Naive thymus-derived CD4-positive, alpha-beta T cell (primary cell): Measurements from ENCODE around the gene PACRG. TPM values are rescaled to one million over a fixed set of nuclear protein-coding genes. Genes with fewer than 3 reads are reported as not detected.

Experiments
- ATAC-seq: fragments of 150-1000 bp; cut with Tn5 transposase; 2 replicates; pipeline ENCODE4 v1.10.0; 2021; ENCODE audit warnings: mild to moderate bottlenecking, moderate library complexity
- CTCF ChIA-PET: fragments of 350-600 bp; sonication (Branson Sonifier 250); formaldehyde crosslinking; loops from one replicate; lab custom pipeline; 2021; ENCODE audit warnings: antibody characterized with exemption; lab: Charles Lee
- POLR2A ChIA-PET: fragments of 350-600 bp; sonication (Branson Sonifier 250); formaldehyde crosslinking; loops from one replicate; lab custom pipeline; 2021; ENCODE audit warnings: antibody characterized with exemption, inconsistent platforms; lab: Charles Lee
- DNase-seq, 9 donors: peaks; one replicate each; pipeline versions ENCODE4 v3.0.0 to v3.0.0-alpha.2; 2020 to 2022; ENCODE audit warnings: mixed read lengths in 1 of 9
- H3K27ac ChIP-seq: one replicate; pipeline ENCODE4 v1.7.0; 2013; ENCODE audit warnings: mild to moderate bottlenecking, low read depth, low read length, moderate library complexity
- H3K27me3 ChIP-seq, 2 donors: one replicate each; pipeline ENCODE4 v1.7.0; 2013; ENCODE audit warnings: low read length in 2 of 2, mild to moderate bottlenecking in 2 of 2, moderate library complexity in 2 of 2; ENCODE audit not compliant: control insufficient read depth in 2 of 2, insufficient read depth in 2 of 2
- H3K36me3 ChIP-seq, 3 experiments: 1 replicate in 2 of 3; 2 replicates in 1 of 3; pipeline ENCODE4 v1.7.0; 2013; ENCODE audit warnings: low read length in 3 of 3, mild to moderate bottlenecking in 3 of 3, moderate library complexity in 1 of 3; ENCODE audit not compliant: insufficient read depth in 3 of 3, control insufficient read depth in 2 of 3
- H3K4me1 ChIP-seq, 2 donors: one replicate each; pipeline ENCODE4 v1.7.0; 2013; ENCODE audit warnings: low read length in 2 of 2, mild to moderate bottlenecking in 2 of 2, moderate library complexity in 1 of 2; ENCODE audit not compliant: control insufficient read depth in 2 of 2, insufficient read depth in 2 of 2
- H3K4me3 ChIP-seq: 2 replicates; pipeline ENCODE4 v1.7.0; 2013; ENCODE audit warnings: mild to moderate bottlenecking, low read length
- H3K9me3 ChIP-seq, 3 experiments: 1 replicate in 2 of 3; 2 replicates in 1 of 3; pipeline ENCODE4 v1.7.0; 2013; ENCODE audit warnings: low read length in 3 of 3; ENCODE audit not compliant: control insufficient read depth in 2 of 3
- H3K27ac Mint-ChIP-seq, 9 donors: one replicate each; pipeline ENCODE4 v1.8.0; 2020 to 2022; ENCODE audit warnings: mixed read lengths in 9 of 9, mild to moderate bottlenecking in 8 of 9, moderate library complexity in 5 of 9, inconsistent platforms in 2 of 9
- H3K27me3 Mint-ChIP-seq, 5 donors: one replicate each; pipeline ENCODE4 v1.8.0; 2021 to 2022; ENCODE audit warnings: mixed read lengths in 5 of 5, mild to moderate bottlenecking in 1 of 5
- H3K36me3 Mint-ChIP-seq, 5 donors: one replicate each; pipeline ENCODE4 v1.8.0; 2020 to 2022; ENCODE audit warnings: mixed read lengths in 5 of 5, mild to moderate bottlenecking in 3 of 5, inconsistent platforms in 1 of 5
- H3K4me1 Mint-ChIP-seq, 7 donors: one replicate each; pipeline ENCODE4 v1.8.0; 2020 to 2022; ENCODE audit warnings: mixed read lengths in 7 of 7, mild to moderate bottlenecking in 3 of 7, inconsistent platforms in 1 of 7
- H3K4me3 Mint-ChIP-seq, 10 donors: one replicate each; pipeline ENCODE4 v1.8.0; 2020 to 2022; ENCODE audit warnings: mild to moderate bottlenecking in 10 of 10, mixed read lengths in 10 of 10, moderate library complexity in 6 of 10, inconsistent platforms in 2 of 10
- H3K9me3 Mint-ChIP-seq, 11 donors: one replicate each; pipeline ENCODE4 v1.8.0; 2020 to 2022; ENCODE audit warnings: mixed read lengths in 11 of 11, mild to moderate bottlenecking in 4 of 11, inconsistent platforms in 1 of 11, moderate library complexity in 1 of 11
- intact Hi-C, 2 donors: fragments of 100-400 bp; cut with micrococcal nuclease; formaldehyde crosslinking; loops; one replicate each; pipeline ENCODE4 v1.15.1; 2023
- polyA plus RNA-seq, 2 donors: library from polyadenylated mRNA; unstranded; fragments of 300-500 nt; fragmentation: Illumina TruSeq; gene quantifications; one replicate each; pipeline ENCODE4 v1.2.3, GENCODE V29; 2021
- total RNA-seq, 6 experiments: library from RNA in 5 of 6; stranded (reverse) in 5 of 6; gene quantifications; 1 replicate in 5 of 6; 2 replicates in 1 of 6; pipeline ENCODE4 v1.2.3 and lab custom pipeline; 2021 to 2026

PACRG gene
- total and polyA plus RNA-seq, 7 experiments from 2014 or later: 0.89 to 2.2 (median 1.5) TPM; not detected in 1

- DNase-seq: no peak
- Mint-ChIP-seq H3K27ac (no peak overlapping the region), H3K36me3 (peaks cover 0 to 8% (median 0%) of the 10 kb centered on the region in 5 donors), H3K27me3 (peaks cover 0 to 4% (median 0%) of the 10 kb centered on the region in 5 donors), H3K4me3 (no peak overlapping the region), H3K9me3 (peaks cover 0 to 32% (median 9%) of the 10 kb centered on the region in 11 donors), H3K4me1 (no peaks in the 10 kb centered on the region)
- Histone ChIP-seq H3K4me3 (no peak overlapping the region), H3K27me3 (no peaks in the 10 kb centered on the region), H3K36me3 (no peaks in the 10 kb centered on the region), H3K4me1 (no peaks in the 10 kb centered on the region), H3K9me3 (no peaks in the 10 kb centered on the region), H3K27ac (no peak overlapping the region)
- ChIA-PET POLR2A (no interaction called here), CTCF (no interaction called here)
- no peak for ATAC-seq
- intact Hi-C loops: no loop called here
Observed at GRCh38 chr6:163064397-163064796, 336.6 kb downstream of the PACRG start.

DNA sequence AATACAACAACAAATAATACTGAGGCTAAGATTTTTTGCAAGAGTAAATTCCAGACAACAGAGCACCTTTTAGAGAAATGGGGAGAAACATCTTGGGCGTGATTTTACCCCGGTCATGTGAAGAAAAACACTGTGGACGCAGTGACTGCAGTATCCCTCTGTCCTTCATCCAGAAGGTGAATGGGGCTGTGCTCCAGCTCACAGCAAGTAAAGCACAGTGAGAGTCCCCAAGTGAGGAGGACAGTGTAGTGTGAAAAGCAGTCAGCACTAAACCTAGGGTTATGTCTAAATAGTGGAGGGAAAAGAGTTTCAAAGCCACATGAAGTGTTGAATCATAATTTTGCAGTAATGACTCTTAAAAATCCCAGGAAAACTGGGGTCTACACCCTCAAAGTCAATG lies 338.4 kb downstream of the PACRG start:
- H3K27ac ChIP-seq: no peak overlapping the region
- peaks cover 0 to 5% (median 0%) of the 10 kb centered on the region in 5 donors for H3K27me3 Mint-ChIP-seq
- intact Hi-C loops: no loop called here
- peaks cover 0 to 38% (median 9%) of the 10 kb centered on the region in 11 donors for H3K9me3 Mint-ChIP-seq
- CTCF ChIA-PET: no interaction called here
- H3K4me3 ChIP-seq: no peak overlapping the region
- POLR2A ChIA-PET: no interaction called here
- peaks cover 0 to 8% (median 0%) of the 10 kb centered on the region in 5 donors for H3K36me3 Mint-ChIP-seq
- H3K4me1 ChIP-seq: no peaks in the 10 kb centered on the region
- ATAC-seq: no peak
- no peak overlapping the region for H3K4me3 Mint-ChIP-seq
- no peaks in the 10 kb centered on the region for H3K4me1 Mint-ChIP-seq
- no peaks in the 10 kb centered on the region for H3K36me3 ChIP-seq
- no peaks in the 10 kb centered on the region for H3K27me3 ChIP-seq
- no peaks in the 10 kb centered on the region for H3K9me3 ChIP-seq
- no peak for DNase-seq
- H3K27ac Mint-ChIP-seq: no peak overlapping the region

- Histone ChIP-seq H3K36me3 (no peaks in the 10 kb centered on the region), H3K9me3 (no peaks in the 10 kb centered on the region), H3K27ac (no peak overlapping the region), H3K4me1 (no peaks in the 10 kb centered on the region), H3K27me3 (no peaks in the 10 kb centered on the region), H3K4me3 (no peak overlapping the region)
- Mint-ChIP-seq H3K27ac (no peak overlapping the region), H3K36me3 (no peaks in the 10 kb centered on the region), H3K4me1 (no peaks in the 10 kb centered on the region), H3K4me3 (no peak overlapping the region), H3K9me3 (peaks cover 0 to 40% (median 6%) of the 10 kb centered on the region in 11 donors), H3K27me3 (no peaks in the 10 kb centered on the region)
- ChIA-PET POLR2A (no interaction called here), CTCF (no interaction called here)
- ATAC-seq (no peak), DNase-seq (no peak)
- intact Hi-C loops: no loop called here
Observed at GRCh38 chr6:163077134-163077533, 349.4 kb downstream of the PACRG start.

- H3K36me3 Mint-ChIP-seq: no peaks in the 10 kb centered on the region
Observed at GRCh38 chr6:163078712-163079111, 350.9 kb downstream of the PACRG start.

DNA sequence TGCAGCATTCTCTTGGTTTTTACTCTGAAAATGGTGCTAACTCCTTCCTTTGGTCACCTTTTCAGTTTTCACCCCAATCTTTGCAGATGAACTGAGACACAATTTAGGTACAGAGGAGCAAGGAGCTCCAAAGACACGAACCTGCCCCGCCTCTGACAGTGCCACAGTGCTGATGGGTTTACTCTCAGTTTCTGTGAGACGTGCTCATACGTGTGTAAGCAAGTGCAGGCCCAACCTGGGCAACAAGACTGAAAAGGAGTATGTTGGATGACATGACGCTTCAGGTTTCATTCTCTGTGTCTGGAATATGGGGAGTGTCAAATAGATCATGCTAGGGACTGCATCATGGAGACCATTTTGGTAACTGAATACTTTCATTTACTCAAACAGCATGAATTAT lies 352.5 kb downstream of the PACRG start:
- ATAC-seq: no peak
- Mint-ChIP-seq H3K9me3 (peaks cover 0 to 24% (median 4%) of the 10 kb centered on the region in 11 donors), H3K27ac (no peak overlapping the region), H3K4me1 (no peaks in the 10 kb centered on the region), H3K36me3 (no peaks in the 10 kb centered on the region), H3K4me3 (no peak overlapping the region), H3K27me3 (no peaks in the 10 kb centered on the region)
- no peak overlapping the region for H3K4me3 ChIP-seq
- H3K36me3 ChIP-seq: no peaks in the 10 kb centered on the region
- H3K9me3 ChIP-seq: no peaks in the 10 kb centered on the region
- intact Hi-C loops: no loop called here
- H3K27me3 ChIP-seq: no peaks in the 10 kb centered on the region
- no peak for DNase-seq
- H3K27ac ChIP-seq: no peak overlapping the region
- ChIA-PET POLR2A (no interaction called here), CTCF (no interaction called here)
- no peaks in the 10 kb centered on the region for H3K4me1 ChIP-seq

More at GRCh38 chr6:163078712-163079111, 350.9 kb downstream of the PACRG start:
- Histone ChIP-seq H3K9me3 (no peaks in the 10 kb centered on the region), H3K27ac (no peak overlapping the region), H3K4me1 (no peaks in the 10 kb centered on the region), H3K36me3 (no peaks in the 10 kb centered on the region), H3K27me3 (no peaks in the 10 kb centered on the region), H3K4me3 (no peak overlapping the region)
- H3K27ac Mint-ChIP-seq: no peak overlapping the region
- H3K27me3 Mint-ChIP-seq: no peaks in the 10 kb centered on the region
- ChIA-PET CTCF (no interaction called here), POLR2A (no interaction called here)
- ATAC-seq: no peak
- H3K4me1 Mint-ChIP-seq: no peaks in the 10 kb centered on the region
- intact Hi-C loops: no loop called here
- no peak overlapping the region for H3K4me3 Mint-ChIP-seq
- no peak for DNase-seq
- H3K9me3 Mint-ChIP-seq: peaks cover 0 to 30% (median 2%) of the 10 kb centered on the region in 11 donors

GRCh38 chr6:163083141-163083540 lies 355.4 kb downstream of the PACRG start:
- Mint-ChIP-seq H3K9me3 (peaks cover 0 to 11% (median 4%) of the 10 kb centered on the region in 11 donors), H3K4me1 (no peaks in the 10 kb centered on the region), H3K27ac (no peak overlapping the region), H3K4me3 (no peak overlapping the region), H3K27me3 (peaks cover 0 to 10% (median 5%) of the 10 kb centered on the region in 5 donors), H3K36me3 (no peaks in the 10 kb centered on the region)
- DNase-seq (no peak), ATAC-seq (no peak)
- Histone ChIP-seq H3K9me3 (no peaks in the 10 kb centered on the region), H3K4me1 (no peaks in the 10 kb centered on the region), H3K27ac (no peak overlapping the region), H3K27me3 (no peaks in the 10 kb centered on the region), H3K4me3 (no peak overlapping the region), H3K36me3 (no peaks in the 10 kb centered on the region)
- CTCF ChIA-PET: no interaction called here
- POLR2A ChIA-PET: no interaction called here
- intact Hi-C loops: no loop called here

DNA sequence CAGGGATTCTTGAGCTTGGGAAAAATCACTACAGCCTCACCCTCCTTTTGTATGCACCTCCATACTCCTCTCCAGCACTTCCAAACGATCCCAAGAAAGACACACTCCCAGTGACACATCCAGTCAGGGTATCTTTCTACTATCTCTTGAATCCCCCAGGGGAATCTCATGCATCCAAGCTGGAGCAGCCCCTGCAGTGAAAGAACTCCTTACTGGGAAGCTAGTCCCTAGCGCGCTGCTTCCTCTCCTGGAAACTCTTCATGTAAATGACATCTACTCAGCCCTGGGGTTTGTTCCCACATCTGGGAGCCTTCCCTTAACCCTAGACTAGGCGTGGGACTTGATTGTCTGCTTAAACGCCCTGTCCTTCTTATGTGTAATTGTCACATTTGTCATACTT lies 357.7 kb downstream of the PACRG start:
- Mint-ChIP-seq H3K9me3 (peaks cover 0 to 11% (median under 1%) of the 10 kb centered on the region in 11 donors), H3K4me1 (no peaks in the 10 kb centered on the region), H3K36me3 (no peaks in the 10 kb centered on the region), H3K27me3 (peaks cover 0 to 10% (median 5%) of the 10 kb centered on the region in 5 donors), H3K4me3 (no peak overlapping the region), H3K27ac (no peak overlapping the region)
- ChIA-PET CTCF (no interaction called here), POLR2A (no interaction called here)
- no peak overlapping the region for H3K27ac ChIP-seq
- no peaks in the 10 kb centered on the region for H3K4me1 ChIP-seq
- ATAC-seq (no peak), DNase-seq (no peak)
- H3K9me3 ChIP-seq: no peaks in the 10 kb centered on the region
- intact Hi-C loops: no loop called here
- no peak overlapping the region for H3K4me3 ChIP-seq
- H3K36me3 ChIP-seq: no peaks in the 10 kb centered on the region
- no peaks in the 10 kb centered on the region for H3K27me3 ChIP-seq
